ENCODE data around the gene FOXO1. TPM values are rescaled to one million over a fixed set of nuclear protein-coding genes. Genes with fewer than 3 reads are reported as not detected.

FOXO1 gene
- total RNA-seq, 3 donors from 2014 or later, result 28.7 to 34.1 (median 30.5) TPM

DNA sequence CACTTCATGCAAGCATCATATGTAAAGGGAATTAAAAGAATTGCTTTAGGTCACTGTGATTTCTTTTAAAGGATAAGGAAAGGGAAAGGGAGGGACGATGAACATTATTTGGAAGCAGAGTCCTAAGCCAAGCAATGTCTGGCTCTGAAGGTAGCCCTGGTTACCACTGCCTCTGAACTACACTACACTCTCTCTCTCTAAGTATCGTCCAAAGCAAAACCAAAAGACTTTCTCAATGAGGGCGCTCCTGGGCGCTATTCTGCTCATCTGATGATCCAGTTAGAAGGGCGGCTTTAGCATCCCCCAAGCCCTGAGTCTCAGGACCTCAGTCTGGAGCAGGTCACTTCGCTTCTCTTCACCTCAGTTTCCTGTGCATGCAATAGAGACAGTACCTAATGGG, 26.2 kb downstream of the FOXO1 start:
- no peak for ATAC-seq
- peaks cover 68% of the 10 kb centered on the region for H3K4me1 ChIP-seq (ENCODE audit: low read depth)

DNA sequence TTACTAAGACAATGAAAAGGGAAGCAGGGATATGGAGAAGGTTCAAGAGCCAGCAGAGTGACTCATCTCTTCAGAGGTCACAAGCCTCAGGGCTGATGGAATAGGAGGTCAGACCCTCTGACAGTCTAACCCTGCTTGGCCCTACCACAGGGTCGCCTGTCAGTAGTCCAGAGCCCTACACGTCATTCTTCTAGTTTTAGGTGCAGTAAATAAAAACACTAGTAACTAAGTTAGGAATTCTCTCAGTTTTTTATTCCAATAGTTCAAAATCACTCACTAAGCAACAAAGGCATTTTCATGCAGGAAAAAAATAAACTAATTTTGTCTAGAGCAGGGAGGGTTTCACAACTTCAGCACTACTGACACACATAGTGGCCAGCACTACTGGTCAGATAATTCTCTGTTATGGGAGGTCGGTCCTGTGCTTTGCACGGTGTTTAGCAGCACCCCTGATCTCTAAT, 27.2 kb downstream of the FOXO1 start:
- peaks cover 58% of the 10 kb centered on the region for H3K4me1 ChIP-seq (ENCODE audit: low read depth)
- TF ChIP-seq, protein P1, sequence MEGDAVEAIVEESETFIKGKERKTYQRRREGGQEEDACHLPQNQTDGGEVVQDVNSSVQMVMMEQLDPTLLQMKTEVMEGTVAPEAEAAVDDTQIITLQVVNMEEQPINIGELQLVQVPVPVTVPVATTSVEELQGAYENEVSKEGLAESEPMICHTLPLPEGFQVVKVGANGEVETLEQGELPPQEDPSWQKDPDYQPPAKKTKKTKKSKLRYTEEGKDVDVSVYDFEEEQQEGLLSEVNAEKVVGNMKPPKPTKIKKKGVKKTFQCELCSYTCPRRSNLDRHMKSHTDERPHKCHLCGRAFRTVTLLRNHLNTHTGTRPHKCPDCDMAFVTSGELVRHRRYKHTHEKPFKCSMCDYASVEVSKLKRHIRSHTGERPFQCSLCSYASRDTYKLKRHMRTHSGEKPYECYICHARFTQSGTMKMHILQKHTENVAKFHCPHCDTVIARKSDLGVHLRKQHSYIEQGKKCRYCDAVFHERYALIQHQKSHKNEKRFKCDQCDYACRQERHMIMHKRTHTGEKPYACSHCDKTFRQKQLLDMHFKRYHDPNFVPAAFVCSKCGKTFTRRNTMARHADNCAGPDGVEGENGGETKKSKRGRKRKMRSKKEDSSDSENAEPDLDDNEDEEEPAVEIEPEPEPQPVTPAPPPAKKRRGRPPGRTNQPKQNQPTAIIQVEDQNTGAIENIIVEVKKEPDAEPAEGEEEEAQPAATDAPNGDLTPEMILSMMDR (IDR thresholded peaks at IDR 0.05), result no peak
- no peaks in the 10 kb centered on the region for H3K9me3 ChIP-seq
- intact Hi-C loops (cut with DNase I, micrococcal nuclease), result no loop called here
- DNase-seq, result no peak
- peak; percentile 58 for ATAC-seq
- no peaks in the 10 kb centered on the region for H3K36me3 ChIP-seq (ENCODE audit: low read depth)
- H3K4me3 ChIP-seq, result no peak overlapping the region

More for the DNA sequence above, 26.2 kb downstream of the FOXO1 start:
- intact Hi-C loops (cut with DNase I, micrococcal nuclease), result no loop called here
- no peaks in the 10 kb centered on the region for H3K9me3 ChIP-seq
- DNase-seq, result no peak
- H3K4me3 ChIP-seq, result no peak overlapping the region
- TF ChIP-seq, protein P1 (IDR thresholded peaks at IDR 0.05), result no peak
- H3K36me3 ChIP-seq (ENCODE audit: low read depth), result no peaks in the 10 kb centered on the region

DNA sequence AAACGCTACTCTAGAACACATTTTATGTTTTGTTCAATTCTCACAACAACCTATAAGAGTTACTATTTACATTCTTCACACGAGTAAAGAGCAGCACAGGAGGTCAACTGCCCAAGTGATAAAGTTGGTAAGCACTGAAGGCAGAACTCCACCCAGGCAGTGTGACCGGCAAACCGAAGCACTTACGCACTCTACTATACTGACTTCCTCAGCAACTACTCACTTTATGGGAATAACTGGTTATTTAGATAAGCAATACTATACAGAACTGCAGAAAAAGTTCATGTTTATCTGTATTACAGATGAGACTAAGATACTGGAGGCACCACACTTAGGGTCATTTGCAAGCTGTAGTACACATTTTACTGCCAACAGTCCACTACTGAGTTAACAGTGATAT, 28.8 kb downstream of the FOXO1 start:
- intact Hi-C loops (cut with DNase I, micrococcal nuclease), result no loop called here
- DNase-seq (peak in 2 of 3 donors; percentile 56 to 64), ATAC-seq (peak; percentile 91)
- peaks cover 45% of the 10 kb centered on the region for H3K4me1 ChIP-seq (ENCODE audit: low read depth)
- H3K4me3 ChIP-seq, result no peak overlapping the region
- TF ChIP-seq, protein P1 (IDR thresholded peaks at IDR 0.05), result no peak
- no peaks in the 10 kb centered on the region for H3K9me3 ChIP-seq
- H3K36me3 ChIP-seq (ENCODE audit: low read depth), result no peaks in the 10 kb centered on the region

DNA sequence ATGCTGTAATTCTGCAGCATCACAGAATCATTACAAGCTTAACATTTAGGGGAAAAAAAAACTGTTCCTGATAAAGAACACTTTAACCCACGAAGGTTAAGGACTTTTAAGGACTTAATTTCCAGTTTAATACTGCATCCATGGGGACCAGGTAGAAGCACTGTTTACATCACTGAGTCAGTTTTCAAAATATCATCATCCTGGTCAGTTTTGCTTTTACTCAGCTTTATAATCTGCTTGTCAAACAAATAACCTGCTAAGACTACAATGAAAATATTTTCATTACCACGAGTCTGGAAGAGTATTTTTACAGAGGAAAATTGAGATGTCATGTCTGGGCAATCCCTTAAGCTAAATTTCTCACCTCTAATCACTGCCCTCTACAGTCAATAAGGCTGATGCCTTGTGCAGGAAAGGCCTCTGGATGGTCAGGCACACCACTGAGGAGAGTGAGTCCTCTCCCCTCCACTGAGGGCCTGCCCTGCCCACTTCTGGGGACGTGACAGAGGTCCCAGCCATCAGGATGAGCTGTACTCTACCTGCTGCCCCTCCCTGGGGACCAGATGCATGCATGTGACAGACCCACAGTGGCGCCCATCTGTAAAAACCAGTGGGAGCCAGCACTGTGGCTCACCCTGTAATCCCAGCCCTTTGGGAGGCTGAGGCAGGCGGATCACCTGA, 31.0 kb downstream of the FOXO1 start:
- ATAC-seq (no peak), DNase-seq (no peak)
- Histone ChIP-seq H3K36me3 (ENCODE audit: low read depth) (no peaks in the 10 kb centered on the region), H3K4me3 (no peak overlapping the region), H3K4me1 (ENCODE audit: low read depth) (peaks cover 31% of the 10 kb centered on the region), H3K9me3 (no peaks in the 10 kb centered on the region)
- intact Hi-C loops (cut with DNase I, micrococcal nuclease), result no loop called here
- TF ChIP-seq, protein P1 (IDR thresholded peaks at IDR 0.05), result no peak

DNA sequence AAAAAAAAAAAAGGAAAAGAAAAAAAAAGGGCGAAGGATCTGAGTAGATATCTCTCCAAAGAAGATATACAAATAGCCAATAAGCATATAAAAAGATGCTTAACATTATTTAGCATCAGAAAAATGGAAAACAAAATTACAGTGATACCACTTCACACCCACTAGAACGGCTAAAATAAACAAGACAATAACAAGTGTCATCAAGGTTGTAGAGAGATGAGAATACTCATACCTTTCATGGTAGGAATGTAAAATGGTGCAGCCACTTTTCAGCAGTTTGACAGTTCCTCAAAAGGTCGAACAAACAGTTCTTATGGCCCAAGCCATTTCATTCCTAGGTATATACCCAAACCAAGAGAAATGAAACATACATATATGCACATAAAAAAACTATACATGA, 33.5 kb downstream of the FOXO1 start:
- ATAC-seq (no peak), DNase-seq (no peak)
- Histone ChIP-seq H3K4me1 (ENCODE audit: low read depth) (peaks cover 15% of the 10 kb centered on the region), H3K36me3 (ENCODE audit: low read depth) (no peaks in the 10 kb centered on the region), H3K4me3 (no peak overlapping the region), H3K9me3 (no peaks in the 10 kb centered on the region)
- TF ChIP-seq, protein P1 (IDR thresholded peaks at IDR 0.05), result no peak
- intact Hi-C loops (cut with DNase I, micrococcal nuclease), result no loop called here
